GM11168 (cell line): ENCODE data around the gene RAI14.
"Not testable (repeated sequence)": the region's sequence is repeated elsewhere in the genome, so short reads cannot be mapped to it uniquely, and the experiment has no call there.

ENCODE experiments used
- in situ Hi-C: fragments of 300-500 bp; cut with MboI; formaldehyde crosslinking; loops from one replicate; pipeline ENCODE4 v1.12.0; 2022; ENCODE audit warnings: low sequenced_read_pairs; ENCODE audit not compliant: unreplicated experiment

The RAI14 gene

DNA sequence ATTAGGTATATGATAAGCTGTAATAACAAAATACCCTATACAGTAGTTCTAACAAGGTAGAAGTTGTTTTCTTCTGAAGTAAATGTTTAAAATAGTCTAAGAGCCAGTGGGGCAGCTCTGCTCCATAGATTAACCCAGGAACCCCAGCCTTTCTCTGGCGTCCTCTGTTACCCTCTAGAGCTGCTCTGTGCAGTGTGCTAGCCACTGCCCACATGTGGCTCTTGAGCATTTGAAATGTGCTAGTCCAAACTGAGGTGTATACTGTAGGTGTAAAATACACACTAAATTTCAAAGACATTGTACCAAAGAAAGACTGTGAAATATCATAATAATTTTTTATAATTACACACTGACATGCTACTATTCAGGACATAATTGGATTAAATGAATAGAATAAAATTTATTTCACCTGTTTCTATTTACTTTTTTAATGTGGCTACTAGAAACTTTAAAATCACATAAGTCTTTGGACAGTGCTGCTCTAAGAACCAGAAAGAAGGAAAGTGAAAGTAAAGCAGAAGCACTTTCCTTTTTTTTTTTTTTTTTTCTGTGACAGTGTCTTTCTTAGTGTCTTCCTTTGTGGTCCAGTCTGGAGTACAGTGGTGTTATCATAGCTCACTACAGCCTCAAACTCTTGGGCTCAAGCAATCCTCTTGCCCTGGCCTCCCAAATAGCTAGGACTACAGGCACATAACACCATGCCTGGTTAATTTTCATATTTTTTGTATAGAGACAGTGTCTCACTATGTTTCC lies 39.3 kb downstream of the RAI14 start:
- in situ Hi-C loops, result no loop called here

DNA sequence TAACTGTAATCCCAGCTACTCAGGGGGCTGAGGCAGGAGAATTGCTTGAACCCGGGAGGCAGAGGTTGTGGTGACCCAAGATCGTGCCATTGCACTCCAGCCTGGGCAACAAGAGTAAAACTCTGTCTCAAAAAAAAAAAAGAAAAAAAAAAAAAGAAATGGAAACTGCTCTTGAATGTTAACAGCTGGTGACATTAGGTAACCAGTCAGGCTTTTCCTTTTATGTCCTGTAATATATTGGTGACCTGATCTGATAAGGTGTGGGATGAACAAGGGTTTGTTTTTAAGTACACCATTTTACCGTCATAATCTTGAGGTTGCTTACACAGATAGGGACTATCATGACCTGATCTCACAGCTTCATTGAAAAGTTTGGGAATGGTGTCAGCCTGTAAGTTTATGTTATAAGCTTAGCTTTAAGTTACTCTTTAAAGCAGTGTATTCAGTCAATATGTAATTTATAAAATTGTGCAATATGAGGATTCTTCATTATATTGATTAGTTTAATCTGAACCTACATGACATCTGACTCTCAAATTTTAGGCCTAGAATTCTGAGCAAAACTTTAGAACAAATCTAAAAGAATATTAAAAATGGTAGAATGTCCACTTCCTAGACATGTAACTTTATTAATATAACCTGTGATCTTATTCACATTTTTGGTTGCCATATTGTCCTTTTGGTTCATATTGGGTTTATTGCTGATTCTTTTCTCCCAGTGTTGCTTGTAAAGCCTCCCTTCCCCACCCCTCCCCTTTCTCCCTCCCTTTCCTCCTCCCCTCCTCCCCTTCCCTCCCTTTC lies 41.4 kb downstream of the RAI14 start:
- in situ Hi-C loops, result no loop called here

DNA sequence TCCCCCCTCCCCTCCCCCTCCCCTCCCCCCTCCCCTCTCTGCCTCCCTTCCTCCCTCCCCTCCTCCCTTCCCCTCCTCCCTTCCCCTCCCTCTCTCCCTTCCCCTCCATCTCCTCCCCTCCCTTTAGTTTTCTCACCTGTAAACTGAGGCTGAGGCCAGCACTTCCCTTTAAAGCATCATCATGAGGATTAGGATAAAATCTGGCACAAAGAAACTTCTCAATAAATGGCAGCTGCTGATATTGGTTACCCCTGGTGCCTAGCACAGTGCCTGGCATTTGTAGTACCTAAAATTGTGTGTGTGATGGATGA lies 41.9 kb downstream of the RAI14 start:
- in situ Hi-C loops, result no loop called here

DNA sequence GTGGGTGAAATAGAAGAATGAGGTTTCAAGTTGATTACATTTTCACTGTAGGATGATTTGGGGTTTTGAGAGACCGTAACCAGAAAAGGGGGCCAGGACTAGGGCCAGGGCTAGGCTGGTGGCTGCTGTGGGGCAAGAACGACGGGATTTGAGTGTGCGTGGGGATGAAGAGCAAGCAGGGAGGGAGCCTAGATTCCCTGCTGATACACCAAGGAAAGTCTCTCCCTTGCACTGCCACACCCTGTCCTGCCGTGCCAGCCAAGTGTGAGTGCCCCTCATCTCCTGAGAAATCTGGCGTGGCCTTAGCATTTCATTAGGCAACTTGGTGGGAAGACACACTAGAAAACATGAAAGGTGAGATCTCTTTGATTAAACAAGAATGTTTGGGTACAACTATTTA lies 42.6 kb downstream of the RAI14 start:
- in situ Hi-C loops, result no loop called here

DNA sequence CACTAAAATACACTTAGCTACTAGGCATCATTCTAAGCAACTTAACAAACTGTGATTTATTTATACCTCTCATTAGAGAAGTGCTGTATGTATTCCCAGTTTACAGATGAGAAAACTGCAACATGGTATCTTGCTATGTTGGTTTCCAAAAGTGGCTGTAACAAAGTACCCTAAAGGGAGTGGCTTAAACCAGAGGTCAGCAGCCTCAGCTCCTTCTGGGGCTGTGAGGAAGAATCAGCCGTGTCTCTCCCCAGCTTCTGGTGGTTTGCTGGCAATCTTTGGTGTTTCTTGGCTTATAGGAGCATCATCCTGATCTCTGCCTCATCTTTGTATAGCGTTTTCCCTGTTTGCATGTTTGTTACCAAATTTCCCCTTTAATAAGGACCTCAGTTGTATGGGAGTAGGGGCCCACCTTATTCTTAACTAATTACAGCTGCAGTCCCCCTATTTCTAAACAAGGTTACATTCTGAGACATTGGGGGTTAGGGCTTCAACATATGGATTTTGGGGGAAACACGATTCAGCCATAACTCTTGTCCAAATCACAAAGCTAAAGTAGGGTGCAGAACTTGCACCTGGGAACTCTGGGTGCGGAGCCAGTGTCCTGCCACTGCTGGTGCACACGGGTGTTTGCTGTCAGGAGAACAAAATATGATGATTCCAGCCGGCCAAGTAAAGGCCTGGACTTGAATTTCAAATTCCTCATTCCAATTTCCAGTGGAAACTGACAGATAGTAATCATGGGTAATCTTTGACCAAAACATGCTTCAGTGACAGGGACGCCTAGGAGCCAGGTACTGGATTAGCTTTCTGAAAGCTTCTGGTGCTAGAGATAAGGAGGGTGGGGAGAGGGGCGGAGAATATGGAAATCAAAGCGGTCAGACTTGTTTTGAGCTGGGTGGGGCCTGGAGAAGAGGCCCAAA lies 43.3 kb downstream of the RAI14 start:
- in situ Hi-C loops, result no loop called here

DNA sequence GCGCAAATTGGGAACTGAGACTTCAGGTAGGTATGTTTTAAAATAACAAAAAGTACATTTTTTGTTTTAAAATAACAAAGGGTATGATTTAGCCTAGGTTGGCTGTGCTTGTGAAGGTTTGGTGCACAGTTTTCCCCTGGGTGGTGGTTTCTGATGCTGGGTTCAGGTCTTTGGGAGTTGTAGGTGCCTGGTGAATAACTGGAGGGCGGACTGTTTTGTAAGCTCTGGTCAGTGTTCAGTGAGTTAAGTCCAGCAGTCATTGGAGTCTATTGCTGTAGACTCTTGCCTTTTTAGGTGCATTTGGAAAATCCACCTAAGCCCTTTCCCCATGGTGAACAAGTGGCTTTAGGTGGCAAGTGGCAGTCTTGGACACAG lies 43.9 kb downstream of the RAI14 start:
- in situ Hi-C loops, result no loop called here

DNA sequence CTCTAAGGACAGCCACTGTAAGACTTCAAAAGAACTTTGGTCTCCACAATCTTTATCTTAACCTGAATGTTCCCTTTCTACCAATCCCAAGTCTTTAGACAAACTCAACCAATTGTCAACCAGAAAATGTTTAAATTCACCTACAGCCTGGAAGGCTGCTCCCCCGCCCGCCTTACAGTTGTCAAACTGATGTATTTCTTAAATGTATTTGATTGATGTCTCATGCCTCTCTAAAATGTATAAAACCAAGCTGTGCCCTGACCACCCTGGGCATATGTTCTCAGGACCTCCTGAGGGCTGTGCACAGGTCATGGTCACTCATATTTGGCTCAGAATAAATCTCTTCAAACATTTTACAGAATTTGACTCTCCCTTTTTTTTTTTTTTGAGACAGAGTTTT lies 45.3 kb downstream of the RAI14 start:
- in situ Hi-C loops, result not testable (repeated sequence)

DNA sequence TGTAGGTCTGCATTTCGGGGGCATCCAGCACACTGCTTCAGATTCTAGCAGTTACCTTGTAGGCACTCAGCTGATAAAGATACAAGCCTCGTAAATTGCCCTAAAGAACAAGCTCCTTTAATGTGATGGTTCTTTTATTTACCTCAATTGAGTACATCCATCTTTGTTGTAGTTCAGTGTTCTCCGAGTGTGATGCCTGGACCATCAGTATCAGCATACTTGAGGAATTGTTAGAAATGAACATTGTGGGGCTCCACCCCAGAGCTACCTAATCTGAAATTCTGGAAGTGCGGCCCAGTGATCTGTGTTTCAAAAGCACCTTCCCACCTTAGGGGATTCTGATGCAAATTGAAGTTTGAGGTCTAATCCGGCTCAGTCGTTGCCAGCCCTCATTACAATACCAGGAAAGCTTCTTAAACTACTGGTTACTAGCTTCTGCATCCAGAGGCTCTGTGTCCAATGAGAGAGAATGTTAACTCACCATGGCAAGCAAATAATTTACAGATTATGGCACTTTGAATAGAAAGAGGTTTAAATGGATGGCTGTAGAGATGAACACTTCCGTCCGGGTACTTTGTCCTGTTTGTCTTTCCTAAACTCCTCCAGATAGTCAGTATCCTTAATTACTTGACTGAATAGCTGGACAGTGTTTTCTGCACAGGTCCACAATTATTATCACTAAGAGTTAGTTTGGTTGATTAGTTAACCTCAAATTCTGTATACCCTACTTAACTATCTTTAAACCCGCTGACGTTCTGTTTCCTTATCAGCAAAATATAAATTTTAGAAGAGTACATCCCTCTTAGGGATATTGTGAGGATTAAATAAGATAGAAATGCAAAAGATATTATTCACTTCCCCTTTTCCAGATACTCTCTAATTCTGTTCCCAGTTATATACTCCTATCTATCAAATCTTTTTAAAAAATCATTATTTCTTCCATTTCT lies 47.9 kb downstream of the RAI14 start:
- in situ Hi-C loops, result no loop called here

DNA sequence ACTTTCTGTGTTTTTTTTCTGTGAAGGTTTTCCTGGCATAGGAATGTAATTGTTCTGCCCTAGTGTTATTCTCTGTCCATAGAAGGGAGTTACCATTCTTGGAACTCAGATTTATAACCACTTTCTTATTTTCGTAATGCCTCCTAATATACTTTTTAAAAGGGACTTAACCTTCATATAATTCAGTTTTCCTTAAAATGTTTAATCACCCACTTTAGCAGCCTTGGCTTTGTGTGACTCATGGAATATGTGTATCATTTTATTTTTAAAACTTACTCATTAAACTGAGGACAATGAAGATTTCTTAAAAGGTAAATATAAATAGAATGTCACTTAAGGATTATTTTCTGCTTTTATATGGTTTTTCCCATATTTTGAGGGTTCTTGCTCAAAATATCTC lies 50.0 kb downstream of the RAI14 start:
- in situ Hi-C loops, result no loop called here

DNA sequence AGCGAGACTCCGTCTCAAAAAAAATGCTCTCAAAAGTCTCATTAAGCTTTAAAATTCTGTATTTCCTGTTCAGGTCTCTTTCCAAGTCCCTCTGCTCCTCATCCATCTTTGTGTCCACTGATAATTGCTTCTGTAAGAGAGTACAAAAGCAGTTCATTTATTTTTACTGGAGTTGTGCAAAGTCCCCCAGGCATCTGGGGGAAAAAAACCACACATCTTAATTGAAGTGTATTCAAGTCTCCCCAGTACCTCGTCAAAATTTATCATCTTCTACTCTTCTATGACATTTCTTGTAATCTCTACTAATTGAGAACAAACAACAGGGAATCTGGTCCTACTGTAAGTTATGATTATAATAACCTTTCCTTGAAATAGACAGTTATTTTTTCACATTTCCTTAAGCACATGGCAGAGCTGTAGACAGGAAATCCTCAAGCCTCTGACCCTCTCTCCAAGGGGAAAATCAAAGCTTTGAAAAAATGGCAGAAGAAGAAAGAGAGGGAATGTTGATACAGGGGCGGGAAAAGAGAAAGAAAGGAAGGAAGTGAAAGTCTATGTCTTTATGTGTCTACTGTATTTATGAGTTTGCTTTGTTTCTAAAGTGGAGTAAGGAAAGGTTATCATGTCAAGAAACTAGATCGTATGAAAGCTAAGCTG lies 51.5 kb downstream of the RAI14 start:
- in situ Hi-C loops, result no loop called here

DNA sequence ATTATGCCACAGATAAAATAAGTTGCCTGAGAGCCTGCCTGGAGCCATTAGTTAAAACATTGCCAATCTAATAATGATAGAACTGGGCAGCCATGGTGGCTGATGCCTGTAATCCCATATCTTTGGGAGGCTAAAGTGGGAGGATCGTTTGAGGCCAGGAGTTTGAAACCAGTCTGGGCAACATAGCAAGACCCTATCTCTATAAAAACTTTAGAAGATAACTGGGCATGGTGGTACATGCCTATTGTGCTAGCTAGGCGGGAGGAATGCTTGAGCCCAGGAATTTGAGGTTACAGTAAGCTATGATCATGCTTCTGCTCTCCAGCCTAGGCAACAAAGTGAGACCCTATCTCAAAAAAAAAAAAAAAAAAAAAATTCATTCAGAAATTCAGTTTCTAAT lies 52.6 kb downstream of the RAI14 start:
- in situ Hi-C loops, result no loop called here

DNA sequence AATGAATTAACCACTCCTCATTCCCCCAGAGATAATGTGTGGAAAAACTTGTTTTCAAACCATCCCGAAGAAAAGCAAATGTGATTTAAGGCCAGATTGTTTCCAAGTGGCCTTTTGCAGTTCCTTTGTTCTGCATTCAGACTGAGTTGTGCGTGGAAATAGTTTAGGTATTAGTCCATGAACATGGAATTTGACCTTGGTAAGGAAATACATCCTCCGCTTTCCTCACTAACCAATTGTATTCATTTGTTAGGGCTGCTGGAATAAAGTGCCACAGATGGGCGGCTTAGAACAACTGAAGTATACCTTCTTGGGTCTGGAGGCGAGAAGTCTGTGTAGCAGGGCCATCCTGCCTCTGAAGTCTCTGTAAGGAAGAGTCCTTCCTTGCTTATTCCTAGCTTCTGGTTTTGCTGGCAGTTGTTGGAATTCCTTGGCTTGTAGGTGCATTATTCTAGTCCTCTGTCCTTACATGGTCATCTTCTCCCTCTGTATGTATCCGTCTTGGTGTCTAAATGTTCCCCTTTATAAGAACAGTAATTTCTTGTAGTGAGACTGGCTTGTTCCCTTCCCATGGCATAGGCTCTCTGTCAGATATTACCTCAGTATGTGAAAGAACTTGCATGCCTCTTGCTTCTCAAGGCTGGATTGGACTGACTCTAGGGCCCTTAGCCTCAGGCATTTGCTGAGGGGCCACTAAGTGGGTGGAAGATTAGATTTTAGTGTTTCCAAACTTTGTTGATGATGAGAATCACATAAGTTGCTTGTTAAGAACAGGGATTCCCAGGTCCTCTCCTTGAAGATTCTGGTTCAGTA lies 53.9 kb downstream of the RAI14 start:
- in situ Hi-C loops, result no loop called here

DNA sequence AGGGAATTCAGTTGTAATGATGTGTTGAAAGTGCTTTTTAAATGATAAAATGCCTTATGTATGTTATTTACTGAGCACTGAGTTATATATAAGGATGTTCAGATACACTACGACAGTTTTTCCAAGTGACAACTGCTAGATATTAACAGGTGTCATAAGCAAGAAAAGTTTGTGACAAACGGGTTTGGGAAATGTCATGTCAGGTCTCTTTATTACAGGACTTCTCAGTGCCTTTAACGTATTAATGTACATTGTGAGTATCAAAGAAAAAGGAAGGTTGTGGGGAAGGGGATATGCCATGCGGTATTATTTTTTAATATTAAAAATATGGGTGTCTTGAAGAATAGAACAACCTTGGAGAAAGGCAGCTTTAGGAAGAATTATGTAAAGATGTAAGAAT lies 56.4 kb downstream of the RAI14 start:
- in situ Hi-C loops, result no loop called here

DNA sequence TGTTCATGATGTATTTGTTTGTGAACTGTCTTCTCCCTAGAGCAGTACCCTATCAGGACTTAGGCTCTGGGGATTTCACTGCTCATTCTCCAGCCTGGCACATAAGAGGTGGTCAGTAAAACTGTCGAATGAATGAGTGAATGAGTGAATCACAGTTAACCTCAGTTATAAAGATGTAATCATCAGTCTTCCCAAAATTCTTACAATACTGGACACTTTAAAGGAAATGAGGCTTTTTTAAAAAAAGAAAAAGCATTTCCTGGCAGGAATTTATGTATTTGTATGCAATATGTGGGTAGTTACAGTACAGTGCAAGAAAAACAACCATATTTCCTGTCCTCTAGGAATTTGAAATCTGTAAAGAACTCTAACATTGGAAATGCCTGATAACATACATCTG lies 59.6 kb downstream of the RAI14 start:
- in situ Hi-C loops, result no loop called here

DNA sequence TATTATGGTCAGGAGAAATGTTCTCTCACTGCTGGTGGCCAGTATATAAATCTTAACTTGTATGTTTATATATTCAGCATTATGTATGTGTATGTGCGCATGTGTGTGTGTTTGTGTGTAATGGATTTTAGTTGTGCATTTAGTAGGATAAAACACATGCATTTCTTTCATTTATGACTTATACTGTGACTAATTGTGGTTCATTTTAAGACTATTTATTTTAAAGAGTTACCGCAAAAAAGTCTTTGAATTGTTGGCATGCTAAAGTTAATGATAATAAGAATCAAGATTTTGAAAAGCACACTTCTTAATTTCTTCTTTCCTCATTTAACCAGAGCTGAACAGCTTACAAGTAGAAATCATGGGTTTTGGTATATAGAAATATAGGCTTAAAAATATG lies 60.9 kb downstream of the RAI14 start:
- in situ Hi-C loops, result no loop called here

DNA sequence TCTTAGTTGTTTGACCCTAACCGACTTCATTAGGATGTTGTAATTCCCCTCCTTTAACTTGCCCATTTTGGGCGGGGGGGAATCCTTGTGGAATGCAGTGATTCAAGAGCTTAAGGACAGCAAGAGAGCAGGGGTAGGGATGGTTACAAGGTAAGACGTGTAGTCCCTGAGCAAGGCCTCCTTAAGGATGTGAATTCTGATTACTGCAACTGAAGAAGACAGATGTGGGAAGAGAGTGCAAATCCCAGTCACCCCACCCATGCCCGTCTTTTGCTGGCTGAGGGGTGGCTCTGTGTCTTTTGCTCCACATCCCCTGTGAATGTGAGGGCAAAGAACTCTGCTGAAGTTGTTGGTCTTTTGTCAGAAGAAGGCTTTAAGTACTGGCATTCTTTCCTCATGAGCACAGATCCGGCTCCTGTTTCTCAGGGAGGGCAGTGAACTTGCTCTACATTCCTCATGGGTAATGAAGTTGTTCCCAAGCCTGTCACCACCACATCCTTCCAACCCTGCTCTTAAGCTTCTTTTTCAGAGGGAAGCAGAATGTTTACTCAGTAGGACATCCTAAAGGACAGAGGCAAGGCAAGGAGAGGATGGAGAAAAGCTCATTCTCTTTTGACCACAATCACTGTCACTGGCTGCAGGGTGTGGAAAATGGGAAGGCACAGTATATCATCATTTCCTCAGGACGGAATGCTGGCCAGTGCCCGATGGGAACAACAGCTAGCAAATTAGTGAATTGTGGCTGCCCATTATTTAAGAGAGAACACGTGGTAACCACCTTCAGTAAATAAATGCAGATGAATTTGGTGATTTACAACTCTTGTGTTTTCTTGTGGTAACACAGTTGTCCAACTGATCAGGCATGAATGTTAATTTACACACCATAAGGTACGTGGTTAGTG lies 61.5 kb downstream of the RAI14 start:
- in situ Hi-C loops, result no loop called here

DNA sequence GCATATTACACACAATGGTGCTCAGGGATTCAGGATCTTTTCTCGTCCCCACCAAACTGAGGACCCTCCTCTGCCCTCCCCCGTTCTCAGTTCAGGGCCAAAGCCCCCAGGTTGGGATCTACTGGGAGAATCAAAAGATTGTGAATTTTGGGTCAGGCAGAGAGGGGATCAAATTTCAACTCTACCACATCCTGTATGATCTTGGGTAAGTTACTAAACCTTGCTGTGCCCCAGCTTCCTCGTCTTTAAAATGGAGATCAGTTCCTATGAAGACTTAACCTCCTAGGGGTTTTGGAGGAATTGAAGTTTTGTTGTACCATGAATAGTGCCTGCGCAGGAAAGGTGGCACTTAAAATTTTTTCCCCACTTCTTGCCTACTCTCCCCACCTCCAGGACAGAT lies 62.4 kb downstream of the RAI14 start:
- in situ Hi-C loops, result no loop called here

DNA sequence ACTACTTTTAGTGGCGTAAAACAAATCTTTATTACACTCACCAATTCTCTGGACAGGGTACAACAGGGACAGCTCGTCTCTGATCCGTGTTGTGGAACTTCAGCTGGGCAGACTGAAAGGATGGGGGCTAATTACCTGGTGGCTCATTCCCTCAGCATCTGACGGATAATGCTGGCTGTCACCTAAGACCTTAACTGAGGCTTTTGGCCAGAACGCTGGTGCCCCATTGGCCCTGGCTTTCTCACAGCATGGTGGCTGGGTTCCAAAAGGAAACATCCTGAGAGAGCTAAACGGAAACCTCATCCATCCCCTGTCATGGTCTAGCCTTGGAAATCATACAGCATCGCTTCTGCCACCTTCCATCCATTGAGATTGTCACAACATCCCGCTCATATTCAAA lies 62.9 kb downstream of the RAI14 start:
- in situ Hi-C loops, result no loop called here
